A549 (cell line): Measurements from ENCODE around the gene RXRG.

ENCODE experiments used
- CTCF ChIP-seq: fragments of >200 bp; sonication (Bioruptor Twin); formaldehyde crosslinking; IDR thresholded peaks from 3 replicates; pipeline ENCODE4 v1.5.1; 2016
- HOXB5 ChIP-seq: fragments of 250-450 bp; sonication (Bioruptor Pico); IDR thresholded peaks from 2 replicates; pipeline ENCODE4 v1.5.0; 2020; ENCODE audit warnings: mild to moderate bottlenecking, moderate library complexity
- MYC ChIP-seq: IDR thresholded peaks from 2 replicates; pipeline ENCODE4 v1.6.1; 2012; ENCODE audit warnings: mild to moderate bottlenecking, inconsistent platforms, low read length, improper control_type of control experiment, borderline replicate concordance
- REST ChIP-seq: fragments of 200-600 bp; sonication (generic); IDR thresholded peaks from 2 replicates; pipeline ENCODE4 v1.6.1; 2016; ENCODE audit warnings: antibody characterized with exemption, mild to moderate bottlenecking, moderate library complexity

GRCh38 chr1:165389609-165390008 lies 55.3 kb downstream of the RXRG start:
- TF ChIP-seq REST (no peak), CTCF (no peak), HOXB5 (no peak), MYC (no peak)
